Esophagus squamous epithelium (tissue), 5 donors: ENCODE data around the gene CD83. TPM values are rescaled to one million over a fixed set of nuclear protein-coding genes. Genes with fewer than 3 reads are reported as not detected.

Source experiments
- DNase-seq: peaks from one replicate; lab custom pipeline; 2025; lab: John Stamatoyannopoulos, UW
- H3K27ac ChIP-seq, 4 donors: fragments of 200-600 bp; sonication (generic); one replicate each; pipeline ENCODE4 v1.5.1; 2016 to 2019; ENCODE audit warnings: mild to moderate bottlenecking in 1 of 4
- H3K27me3 ChIP-seq, 4 donors: fragments of 200-600 bp; sonication (generic); 1 replicate in 3 of 4; 2 replicates in 1 of 4; pipeline versions ENCODE4 v1.5.1 to v1.6.0; 2017 to 2021; ENCODE audit warnings: antibody characterized with exemption in 1 of 4
- H3K36me3 ChIP-seq, 3 donors: fragments of 200-600 bp; sonication (generic); one replicate each; pipeline ENCODE4 v1.5.1; 2016 to 2019
- H3K4me1 ChIP-seq, 3 donors: fragments of 200-600 bp; sonication (generic); one replicate each; pipeline ENCODE4 v1.5.1; 2017 to 2019
- H3K4me3 ChIP-seq, 4 donors: fragments of 200-600 bp; sonication (generic); 1 replicate in 3 of 4; 2 replicates in 1 of 4; pipeline ENCODE4 v1.5.1; 2016 to 2019; ENCODE audit warnings: mild to moderate bottlenecking in 2 of 4, moderate library complexity in 1 of 4
- H3K9me3 ChIP-seq, 3 donors: fragments of 200-600 bp; sonication (generic); one replicate each; pipeline ENCODE4 v1.5.1; 2016 to 2019
- CTCF ChIP-seq, 6 experiments: fragments of 450-650 bp in 4 of 6; fragments of 200-600 bp in 2 of 6; sonication (generic) in 2 of 6; IDR thresholded peaks; one replicate each; pipeline ENCODE4 v1.5.1; 2016 to 2019; ENCODE audit warnings: antibody characterized with exemption in 6 of 6, mild to moderate bottlenecking in 4 of 6, moderate library complexity in 4 of 6
- POLR2A ChIP-seq, 4 donors: fragments of 450-650 bp; IDR thresholded peaks; one replicate each; pipeline ENCODE4 v1.6.1; 2017; ENCODE audit warnings: antibody characterized with exemption in 4 of 4, mild to moderate bottlenecking in 4 of 4, moderate library complexity in 3 of 4
- WGBS, 2 donors: methylation state at CpG; one replicate each; pipeline ENCODE4 v1.1.5; 2018; 5-methylcytosine and 5-hydroxymethylcytosine counted together
- intact Hi-C: fragments of 100-400 bp; cut with DNase I; formaldehyde crosslinking; loops from one replicate; pipeline ENCODE4 v1.15.0; 2022
- total RNA-seq, 4 donors: library from RNA; depleted of rRNA; stranded (reverse); fragments of >200 nt; gene quantifications; one replicate each; pipeline ENCODE4 v1.1.0, GENCODE V29; 2016
- donor health status: DM: yes; HTN: yes; CAD: no.

The CD83 gene
- total RNA-seq, 4 donors from 2014 or later, result 0.56 to 2.8 (median 1.1) TPM

GRCh38 chr6:14121936-14122344 is 4.4 kb downstream of the CD83 start:
- H3K27me3 ChIP-seq, result peaks cover 0 to 7% (median 0%) of the 10 kb centered on the region in 4 donors
- peaks cover 7 to 22% (median 8%) of the 10 kb centered on the region in 3 donors for H3K4me1 ChIP-seq
- 63 to 72% methylated on average over 4 of the region's 4 CpGs for WGBS, 2 donors
- DNase-seq, result no peak
- no peaks in the 10 kb centered on the region for H3K9me3 ChIP-seq
- TF ChIP-seq POLR2A (IDR thresholded peaks at IDR 0.05) (no peak), CTCF (IDR thresholded peaks at IDR 0.05) (no peak)
- intact Hi-C loops, result no loop called here
- H3K36me3 ChIP-seq, result no peaks in the 10 kb centered on the region
- no peak overlapping the region for H3K4me3 ChIP-seq
- H3K27ac ChIP-seq, result no peak overlapping the region

- no peak for DNase-seq
Measured at GRCh38 chr6:14123386-14124111, 6.0 kb downstream of the CD83 start.

GRCh38 chr6:14125346-14125745 is 7.8 kb downstream of the CD83 start:
- no peaks in the 10 kb centered on the region for H3K36me3 ChIP-seq
- intact Hi-C loops, result no loop called here

More at GRCh38 chr6:14123386-14124111, 6.0 kb downstream of the CD83 start:
- no peak overlapping the region for H3K4me3 ChIP-seq
- peaks cover 0 to 22% (median 0%) of the 10 kb centered on the region in 3 donors for H3K4me1 ChIP-seq
- H3K27me3 ChIP-seq, result no peaks in the 10 kb centered on the region
- peak overlapping the region in 1 of 4 donors; percentile 28 for H3K27ac ChIP-seq
- H3K36me3 ChIP-seq, result no peaks in the 10 kb centered on the region
- TF ChIP-seq CTCF (IDR thresholded peaks at IDR 0.05) (no peak), POLR2A (IDR thresholded peaks at IDR 0.05) (no peak)
- no peaks in the 10 kb centered on the region for H3K9me3 ChIP-seq
- 70 to 83% methylated on average over 4 to 6 of the region's 6 CpGs for WGBS, 2 donors
- intact Hi-C loops, result no loop called here

GRCh38 chr6:14126191-14126590 is 8.6 kb downstream of the CD83 start:
- H3K27ac ChIP-seq, result no peak overlapping the region
- intact Hi-C loops, result no loop called here
- H3K9me3 ChIP-seq, result no peaks in the 10 kb centered on the region
- 77 to 83% methylated on average over 5 of the region's 5 CpGs for WGBS, 2 donors
- H3K4me3 ChIP-seq, result no peak overlapping the region
- no peaks in the 10 kb centered on the region for H3K27me3 ChIP-seq
- no peak for DNase-seq
- H3K36me3 ChIP-seq, result no peaks in the 10 kb centered on the region
- peaks cover 0 to 22% (median 0%) of the 10 kb centered on the region in 3 donors for H3K4me1 ChIP-seq
- TF ChIP-seq POLR2A (IDR thresholded peaks at IDR 0.05) (no peak), CTCF (IDR thresholded peaks at IDR 0.05) (no peak)

More at GRCh38 chr6:14125346-14125745, 7.8 kb downstream of the CD83 start:
- Histone ChIP-seq H3K4me1 (peaks cover 0 to 22% (median 0%) of the 10 kb centered on the region in 3 donors), H3K9me3 (no peaks in the 10 kb centered on the region), H3K4me3 (no peak overlapping the region), H3K27ac (no peak overlapping the region), H3K27me3 (no peaks in the 10 kb centered on the region)
- no peak for DNase-seq
- TF ChIP-seq CTCF (IDR thresholded peaks at IDR 0.05) (no peak), POLR2A (IDR thresholded peaks at IDR 0.05) (no peak)
- 69 to 81% methylated on average over 3 of the region's 3 CpGs for WGBS, 2 donors

- H3K27me3 ChIP-seq, result no peaks in the 10 kb centered on the region
- intact Hi-C loops, result no loop called here
- H3K27ac ChIP-seq, result no peak overlapping the region
- TF ChIP-seq POLR2A (IDR thresholded peaks at IDR 0.05) (no peak), CTCF (IDR thresholded peaks at IDR 0.05) (no peak)
- WGBS, 2 donors, result 33 to 73% methylated on average over 3 of the region's 3 CpGs
- H3K4me3 ChIP-seq, result no peak overlapping the region
- H3K36me3 ChIP-seq, result no peaks in the 10 kb centered on the region
- H3K9me3 ChIP-seq, result no peaks in the 10 kb centered on the region
- DNase-seq, result no peak
- H3K4me1 ChIP-seq, result peaks cover 0 to 22% (median 0%) of the 10 kb centered on the region in 3 donors
Measured at GRCh38 chr6:14127611-14128010, 10.0 kb downstream of the CD83 start.
